GM15510 (cell line): ENCODE measurements around the gene COL5A1.

ENCODE experiments used
- POLR2A ChIP-seq: IDR thresholded peaks from 3 replicates; pipeline ENCODE4 v1.6.1; 2011; ENCODE audit warnings: borderline replicate concordance; ENCODE audit not compliant: insufficient read length; ENCODE audit errors: extremely low read depth

Gene COL5A1

DNA sequence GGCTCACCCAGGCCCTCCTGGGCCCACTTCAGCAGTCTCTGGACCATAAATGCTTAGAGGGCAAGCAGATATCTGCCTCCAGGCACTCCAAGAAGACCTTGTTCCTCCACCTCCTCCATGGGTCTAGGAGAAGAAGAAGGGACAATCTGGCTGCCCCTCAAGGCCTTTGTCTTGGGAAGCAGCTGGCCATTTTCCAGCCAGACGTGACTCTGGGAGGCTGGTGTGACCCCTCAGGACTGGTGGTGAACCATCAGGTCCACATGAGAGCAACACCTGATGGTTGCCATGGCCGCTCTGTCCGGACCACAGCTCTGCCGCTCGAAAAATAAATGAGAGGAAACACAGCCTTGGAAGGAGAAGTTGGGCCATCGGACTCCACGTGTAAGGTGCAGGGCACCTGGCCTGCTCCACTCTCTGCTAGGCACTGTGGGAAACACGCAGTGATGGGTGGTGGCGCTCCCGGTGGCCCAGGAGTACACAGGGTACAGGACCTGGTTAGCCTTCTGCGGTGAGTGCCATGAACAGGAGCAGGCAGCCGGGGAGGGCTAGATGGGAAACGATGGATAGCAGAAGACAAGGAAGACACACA lies 3.0 kb upstream of the COL5A1 start:
- no peak for TF ChIP-seq POLR2A

DNA sequence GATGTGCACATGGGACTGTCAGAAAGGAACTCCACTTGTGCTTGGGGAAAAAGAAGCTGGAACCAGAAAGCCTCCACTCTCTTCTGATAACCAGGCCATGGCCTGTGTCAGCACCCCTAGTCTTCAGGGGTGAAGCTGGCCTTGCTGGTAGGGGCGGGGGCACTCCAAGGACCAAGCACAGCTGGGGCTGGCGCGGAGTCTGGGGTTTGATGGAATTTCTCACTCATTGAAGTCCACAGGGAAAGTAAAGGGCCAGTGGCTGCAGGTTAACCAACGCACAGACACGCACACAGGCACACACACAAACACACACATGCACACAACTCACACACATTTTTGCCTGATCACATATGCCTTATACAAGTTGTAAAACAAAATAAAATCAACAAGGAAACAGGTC lies 1.6 kb upstream of the COL5A1 start:
- TF ChIP-seq POLR2A: no peak

DNA sequence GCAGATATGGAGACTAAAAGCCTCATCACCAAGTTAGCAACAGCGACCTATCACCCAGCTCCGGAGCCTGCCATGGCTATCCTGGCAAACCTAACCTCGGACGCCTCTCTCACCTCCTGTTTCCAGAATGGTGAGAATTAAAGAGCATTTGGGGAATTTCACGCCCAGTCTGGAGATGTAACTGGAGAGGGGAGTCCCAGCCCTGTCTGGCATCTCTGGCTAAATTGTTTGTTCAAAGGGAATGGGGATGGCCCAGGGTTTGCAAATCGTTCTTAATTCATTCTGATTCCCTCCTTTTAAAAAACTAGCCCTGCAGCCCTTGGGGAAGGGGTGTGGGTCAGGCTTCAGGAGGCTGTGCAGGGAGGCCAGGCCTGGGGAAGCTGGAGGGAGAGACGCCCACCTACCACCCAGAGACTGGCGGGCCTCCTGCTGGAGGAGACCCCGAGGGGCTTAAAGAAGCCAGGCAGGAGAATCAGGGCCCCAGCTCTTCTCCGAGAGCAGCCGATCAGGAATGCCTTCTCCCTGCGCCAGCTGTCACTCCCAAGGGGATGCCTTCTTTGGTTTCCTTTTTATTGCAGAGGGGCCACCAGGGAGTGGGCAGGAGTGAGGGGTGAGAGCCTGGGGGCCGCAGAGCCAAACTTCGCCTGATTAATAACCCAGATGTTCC lies 964 bp upstream of the COL5A1 start:
- no peak for TF ChIP-seq POLR2A

DNA sequence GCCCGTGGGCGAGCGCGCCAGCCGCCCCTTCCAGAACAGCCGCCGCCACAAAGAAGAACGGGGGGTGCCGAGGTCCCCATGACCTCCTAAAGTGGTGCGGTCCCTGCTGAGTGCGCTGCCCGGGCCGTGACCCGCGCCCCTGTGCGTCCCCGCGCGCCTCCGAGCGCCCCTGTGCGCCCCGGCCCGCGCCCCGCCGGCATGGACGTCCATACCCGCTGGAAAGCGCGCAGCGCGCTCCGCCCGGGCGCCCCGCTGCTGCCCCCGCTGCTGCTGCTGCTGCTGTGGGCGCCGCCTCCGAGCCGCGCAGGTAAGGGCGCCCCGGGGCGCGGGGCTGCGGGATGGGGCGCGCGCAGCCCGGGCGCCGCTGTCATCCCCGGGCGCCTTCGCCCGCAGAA lies 384 bp downstream of the COL5A1 start:
- TF ChIP-seq POLR2A: no peak

DNA sequence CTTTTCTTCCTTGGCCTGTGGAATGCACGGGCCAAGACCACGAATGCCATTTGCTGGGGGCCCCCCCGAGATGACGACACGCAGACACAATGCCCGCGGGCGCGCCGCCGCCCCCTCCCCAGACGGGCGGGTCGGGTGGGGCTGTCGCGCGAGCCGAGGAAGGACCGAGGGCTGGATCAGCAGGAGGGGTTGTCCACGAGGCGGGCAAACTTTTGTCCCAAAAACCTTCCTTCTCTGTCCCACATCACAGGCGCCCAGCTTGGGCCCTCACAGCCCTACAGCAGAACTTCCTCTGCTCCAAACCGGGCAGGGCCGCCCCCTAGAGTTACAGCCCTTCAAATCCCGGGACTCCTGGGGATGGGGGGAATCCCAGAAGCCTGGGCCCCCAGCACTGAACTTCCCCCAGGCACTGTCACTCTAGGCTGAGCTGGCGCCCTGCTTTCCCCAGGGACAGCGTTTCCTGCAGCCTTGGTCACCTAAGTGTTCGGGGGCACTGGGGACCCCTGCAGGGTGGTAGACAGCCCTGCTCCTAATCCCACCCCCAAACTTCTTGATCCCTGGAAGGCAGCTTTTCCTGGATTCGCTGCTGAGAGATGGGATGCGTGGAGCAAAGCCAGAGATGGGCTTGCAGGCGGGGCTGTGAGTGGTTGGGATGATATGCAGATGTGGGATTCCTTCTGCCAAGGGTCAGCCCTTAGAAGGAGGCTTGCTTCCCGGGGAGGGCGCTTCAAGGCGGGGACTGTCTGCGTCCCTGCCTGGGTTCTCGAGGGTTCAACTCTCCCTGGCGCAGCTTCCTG lies 980 bp downstream of the COL5A1 start:
- TF ChIP-seq POLR2A: no peak

DNA sequence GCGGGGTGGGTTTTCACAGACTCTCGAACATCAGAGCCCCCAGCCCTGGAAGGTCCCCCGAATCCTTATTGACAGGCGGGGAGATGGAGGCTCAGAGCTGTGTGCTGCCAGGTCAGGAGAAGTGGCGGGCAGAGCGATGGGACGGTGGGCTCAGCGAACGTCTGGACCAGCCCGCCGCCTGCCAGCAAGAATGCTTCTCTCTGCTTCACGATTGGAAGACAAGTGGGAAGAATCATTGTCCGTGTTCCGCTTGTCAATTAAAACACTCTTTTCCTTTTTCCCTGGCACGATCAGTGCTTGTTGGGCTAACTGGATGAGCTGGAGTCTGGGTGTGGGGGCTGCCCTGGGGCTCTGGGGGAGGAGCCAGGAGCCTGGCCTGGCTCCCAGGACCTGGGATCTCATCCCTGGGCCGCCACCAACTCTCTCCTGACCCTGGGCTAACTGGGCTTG lies 1.6 kb downstream of the COL5A1 start:
- TF ChIP-seq POLR2A: no peak

DNA sequence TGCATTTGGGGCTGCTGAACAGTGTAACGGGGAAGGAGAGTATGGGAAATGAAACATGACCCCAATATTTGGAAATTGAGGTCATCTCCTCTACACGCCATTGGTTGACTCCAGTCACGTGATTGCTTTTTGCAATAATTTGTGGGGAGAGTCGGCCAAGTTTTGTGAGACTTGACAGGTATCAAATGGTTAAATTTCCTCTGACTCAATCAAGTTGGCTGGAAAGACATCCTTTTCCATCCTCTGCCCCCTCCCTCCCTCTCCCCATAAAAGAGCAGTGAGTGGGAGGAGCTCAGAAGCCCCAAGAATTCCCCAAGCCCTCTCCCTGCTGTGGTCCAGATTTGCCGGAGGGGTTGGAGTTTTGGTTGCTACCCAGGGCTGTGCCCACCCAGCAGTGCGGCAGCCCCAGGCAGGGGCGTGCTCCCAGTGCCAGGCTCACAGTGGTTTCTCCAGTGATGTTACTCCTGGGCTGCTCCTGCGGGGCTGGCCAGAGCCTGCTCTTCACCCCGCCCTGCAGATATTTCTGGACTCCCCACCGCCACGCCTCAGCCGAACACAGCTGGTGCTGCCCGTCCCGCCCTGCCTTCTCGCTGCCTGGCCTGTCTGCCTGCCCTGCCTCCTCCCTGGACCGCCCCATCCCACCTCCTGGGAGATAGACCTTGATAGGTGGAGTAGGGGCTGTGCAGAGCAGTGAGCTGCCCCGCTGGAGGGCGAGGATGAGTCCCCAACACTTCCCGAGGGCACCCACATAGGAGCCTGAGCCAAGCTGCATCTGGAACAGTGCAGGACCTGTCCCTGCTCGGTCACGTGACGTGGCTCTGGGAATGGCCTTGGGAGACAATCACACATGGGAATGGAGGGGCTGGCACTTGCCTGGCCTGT lies 3.4 kb downstream of the COL5A1 start:
- TF ChIP-seq POLR2A: no peak

DNA sequence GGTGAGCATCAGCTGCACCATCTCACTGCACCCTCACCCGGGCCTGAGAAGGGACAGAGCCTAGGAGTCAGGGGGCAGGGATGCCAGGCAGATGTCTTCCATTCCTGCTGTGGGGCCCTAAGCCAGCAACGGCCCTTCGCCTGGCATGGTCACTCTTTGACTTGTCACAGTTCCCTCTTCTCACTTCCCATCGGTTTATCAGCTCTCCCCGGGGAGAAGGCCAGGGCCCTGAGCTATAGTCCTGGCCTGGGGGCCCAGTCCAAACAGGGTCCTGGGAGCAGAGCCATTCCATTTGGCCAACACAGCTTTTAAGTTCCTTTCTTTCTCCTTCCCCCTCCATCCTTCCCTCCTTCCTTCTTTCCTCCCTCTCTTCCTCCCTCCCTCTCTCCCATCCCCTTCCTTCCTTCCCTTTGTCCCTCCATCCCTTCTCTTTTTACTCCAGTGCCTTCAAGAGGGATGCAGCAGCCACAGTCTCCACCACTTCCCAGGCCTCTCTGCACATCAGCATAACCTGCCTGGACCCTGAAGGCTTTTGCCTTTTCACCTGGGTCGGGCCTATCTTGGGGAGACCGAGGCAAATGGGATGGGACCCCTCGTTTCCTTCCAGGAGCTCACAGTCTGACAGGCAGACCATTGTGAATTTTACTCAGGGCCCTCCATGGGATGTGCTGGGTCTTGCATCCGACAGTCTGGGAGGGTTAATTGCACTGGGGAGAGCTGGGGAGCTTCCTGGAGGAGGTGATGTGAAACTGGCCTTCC lies 4.2 kb downstream of the COL5A1 start:
- no peak for TF ChIP-seq POLR2A

DNA sequence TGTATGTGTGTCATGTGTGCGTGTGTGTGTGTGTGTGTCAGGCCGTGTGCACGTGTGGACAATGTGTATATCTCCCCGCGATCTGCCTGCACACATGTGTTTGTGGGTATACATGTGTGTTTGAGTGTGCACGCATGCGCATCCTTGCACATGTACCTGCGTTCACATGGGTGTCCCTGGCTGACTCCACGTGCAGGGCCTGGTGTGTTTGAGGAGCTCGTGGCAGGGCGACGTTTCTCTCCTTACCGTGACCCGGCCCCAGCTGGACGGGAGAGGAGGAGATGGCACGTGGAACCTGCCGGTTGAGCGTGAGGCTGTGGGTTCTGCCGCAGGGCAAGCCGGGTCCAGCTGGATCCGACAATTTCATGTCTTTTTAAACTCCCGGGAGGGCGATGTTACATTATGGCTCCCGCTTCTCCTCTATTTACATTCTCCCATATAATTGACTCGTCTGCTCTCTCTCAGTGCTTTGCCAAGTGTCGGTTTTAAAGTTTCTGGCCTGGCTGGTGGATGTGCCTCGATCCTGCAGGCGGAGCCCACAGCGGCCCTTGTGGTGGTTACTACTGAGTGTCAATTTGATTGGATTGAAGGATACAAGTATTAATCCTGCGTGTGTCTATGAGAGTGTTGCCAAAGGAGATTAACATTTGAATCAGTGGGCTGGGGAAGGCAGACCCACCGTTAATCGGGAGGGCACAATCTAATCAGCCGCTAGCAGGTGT lies 5.9 kb downstream of the COL5A1 start:
- no peak for TF ChIP-seq POLR2A

DNA sequence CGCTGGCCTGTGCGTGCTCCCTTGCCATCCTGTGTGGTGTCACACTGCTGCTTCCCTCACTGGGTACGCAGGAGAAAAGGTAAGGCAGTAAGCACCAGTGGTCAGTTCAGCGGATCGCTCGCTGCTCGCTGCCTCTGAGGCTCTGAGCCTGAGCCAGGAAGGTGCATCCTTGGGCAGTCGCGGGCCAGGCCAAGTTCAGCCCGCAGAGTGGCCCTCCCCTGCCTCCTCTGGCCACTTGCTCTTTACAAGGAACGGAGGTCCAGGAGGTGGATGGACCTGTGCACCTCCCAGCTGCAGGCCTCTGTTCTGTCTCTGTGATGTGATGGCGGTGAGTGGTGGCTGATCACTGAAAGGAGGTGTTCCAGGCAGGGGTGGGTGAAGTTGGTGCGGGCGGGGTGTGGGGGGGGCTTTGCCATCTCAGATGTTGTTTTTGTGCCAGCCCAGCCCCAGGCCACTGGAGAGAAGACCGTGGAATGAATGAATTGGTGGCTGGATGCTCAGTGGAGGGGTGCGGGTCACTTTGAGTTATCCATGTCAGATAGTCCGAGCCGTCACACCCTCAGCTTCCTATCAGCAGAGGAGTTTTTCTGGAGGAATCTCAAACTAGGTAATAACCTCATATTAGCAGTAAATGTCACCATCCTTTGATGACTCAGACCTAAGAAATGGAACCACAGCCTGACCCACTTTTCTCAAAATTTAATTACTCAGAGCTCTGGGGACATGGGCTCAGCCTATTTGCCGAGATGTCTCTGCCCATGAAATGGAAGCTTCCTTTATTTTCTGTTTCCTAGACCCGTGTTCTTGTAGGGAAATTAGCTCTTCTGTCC lies 7.3 kb downstream of the COL5A1 start:
- TF ChIP-seq POLR2A: no peak

DNA sequence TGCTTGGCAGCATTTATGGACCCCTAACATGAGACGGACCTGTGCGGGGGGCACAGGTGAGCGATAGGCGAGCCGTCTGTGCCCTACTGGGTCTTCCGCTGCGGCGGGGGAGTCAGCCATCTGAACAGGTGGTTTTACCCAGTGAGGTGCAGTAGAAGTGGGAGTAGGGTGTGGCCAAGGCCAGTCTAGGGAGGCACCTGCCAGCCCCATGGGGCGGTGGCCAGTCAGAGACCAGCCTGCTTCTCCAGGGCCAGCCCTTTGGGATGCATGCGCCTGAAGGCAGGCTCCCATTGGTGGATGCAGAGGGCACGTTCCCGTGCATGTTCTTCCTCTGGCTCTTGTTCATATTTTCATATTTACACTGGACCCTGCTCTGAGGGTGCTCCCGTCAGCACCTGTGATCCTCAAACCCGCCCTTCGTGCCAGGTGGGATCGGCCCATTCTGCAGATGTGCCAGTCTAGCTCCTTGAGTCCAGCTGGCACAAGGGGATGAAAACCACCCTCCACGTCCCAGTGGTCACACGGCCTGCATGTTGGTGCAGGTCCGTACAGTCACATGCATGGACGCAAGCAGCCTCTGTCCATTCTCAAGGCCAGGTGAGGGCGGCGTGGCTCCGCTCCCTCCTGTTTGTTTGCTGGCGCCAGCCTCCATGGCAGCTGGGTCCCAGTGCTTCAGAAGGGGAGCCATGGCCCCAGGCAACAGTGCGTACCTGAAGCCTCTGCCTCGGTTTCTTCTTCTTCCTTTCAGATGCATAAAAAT lies 9.0 kb downstream of the COL5A1 start:
- TF ChIP-seq POLR2A: no peak
